Omental fat pad (tissue), 4 donors: Measurements from ENCODE around the gene ACSL1. TPM values are rescaled to one million over a fixed set of nuclear protein-coding genes. Genes with fewer than 3 reads are reported as not detected.

Experiments used
- ATAC-seq: fragments of 150-250 bp; one replicate; pipeline ENCODE4 v1.9.1; 2016; ENCODE audit warnings: mild to moderate bottlenecking, moderate library complexity; ENCODE audit not compliant: low FRiP score
- DNase-seq: peaks from one replicate; pipeline ENCODE4 v3.0.0-alpha.2; 2019; ENCODE audit warnings: low spot score
- CTCF ChIP-seq, 3 donors: fragments of 450-650 bp; IDR thresholded peaks; one replicate each; pipeline ENCODE4 v1.5.1; 2016 to 2017; ENCODE audit warnings: antibody characterized with exemption in 3 of 3, mild to moderate bottlenecking in 3 of 3, moderate library complexity in 2 of 3
- total RNA-seq, 4 donors: library from RNA; depleted of rRNA; stranded (reverse); fragments of >200 nt; gene quantifications; one replicate each; pipeline ENCODE4 v1.1.0, GENCODE V29; 2016

ACSL1 gene
- total RNA-seq, 4 donors from 2014 or later = 577 to 1,142 (median 917) TPM

GRCh38 chr4:184812199-184812542, 13.6 kb downstream of the ACSL1 start:
- DNase-seq (no peak), ATAC-seq (peak; percentile 19)
- no peak for TF ChIP-seq CTCF (IDR thresholded peaks at IDR 0.05)

GRCh38 chr4:184811526-184812198, 14.1 kb downstream of the ACSL1 start:
- ATAC-seq = peak; percentile 64
- no peak for TF ChIP-seq CTCF (IDR thresholded peaks at IDR 0.05)
- no peak for DNase-seq

GRCh38 chr4:184810720-184811119, 15.0 kb downstream of the ACSL1 start:
- DNase-seq (no peak), ATAC-seq (no peak)
- TF ChIP-seq CTCF (IDR thresholded peaks at IDR 0.05) = no peak

- DNase-seq = no peak
- TF ChIP-seq CTCF (IDR thresholded peaks at IDR 0.05) = no peak
- ATAC-seq = no peak
These were observed 17.1 kb downstream of the ACSL1 start for GRCh38 chr4:184808713-184809050.

GRCh38 chr4:184807797-184808712, 17.7 kb downstream of the ACSL1 start:
- no peak for TF ChIP-seq CTCF (IDR thresholded peaks at IDR 0.05)
- DNase-seq (no peak), ATAC-seq (no peak)

GRCh38 chr4:184807256-184807655, 18.5 kb downstream of the ACSL1 start:
- ATAC-seq (no peak), DNase-seq (no peak)
- TF ChIP-seq CTCF (IDR thresholded peaks at IDR 0.05) = no peak

- TF ChIP-seq CTCF (IDR thresholded peaks at IDR 0.05) = no peak
- ATAC-seq (no peak), DNase-seq (no peak)
These were observed 19.1 kb downstream of the ACSL1 start for GRCh38 chr4:184806711-184807110.
